NCI-H2029 treated with DMSO at 0.1 percent for 48 hours (cell line): ENCODE results near the gene EIF2D.
"Not testable (repeated sequence)": the region's sequence is repeated elsewhere in the genome, so short reads cannot be mapped to it uniquely, and the experiment has no call there.

Source experiments
- DNase-seq: peaks from one replicate; lab custom pipeline; 2025; lab: John Stamatoyannopoulos, UW

EIF2D gene

GRCh38 chr1:206587904-206588303 lies 24.4 kb downstream of the EIF2D start:
- no peak for DNase-seq

- DNase-seq, result no peak
These were observed 25.5 kb downstream of the EIF2D start for GRCh38 chr1:206586501-206587445.

- DNase-seq, result no peak
These were observed 27.6 kb downstream of the EIF2D start for GRCh38 chr1:206584683-206585082.

GRCh38 chr1:206583707-206584648 lies 28.3 kb downstream of the EIF2D start:
- peak; percentile 51 for DNase-seq

- DNase-seq, result no peak
These were observed 29.1 kb downstream of the EIF2D start for GRCh38 chr1:206582971-206583706.

- DNase-seq, result no peak
These were observed 29.7 kb downstream of the EIF2D start for GRCh38 chr1:206582537-206582936.

GRCh38 chr1:206581571-206581981 lies 30.7 kb downstream of the EIF2D start:
- no peak for DNase-seq

GRCh38 chr1:206581114-206581497 lies 31.2 kb downstream of the EIF2D start:
- DNase-seq, result not testable (repeated sequence)

GRCh38 chr1:206580438-206581113 lies 31.7 kb downstream of the EIF2D start:
- DNase-seq, result no peak

GRCh38 chr1:206579747-206580437 lies 32.4 kb downstream of the EIF2D start:
- DNase-seq, result no peak

- DNase-seq, result no peak
These were observed 33.3 kb downstream of the EIF2D start for GRCh38 chr1:206578978-206579374.

GRCh38 chr1:206578068-206578977 lies 33.9 kb downstream of the EIF2D start:
- no peak for DNase-seq

GRCh38 chr1:206577626-206578025 lies 34.6 kb downstream of the EIF2D start:
- no peak for DNase-seq

- no peak for DNase-seq
These were observed 36.1 kb downstream of the EIF2D start for GRCh38 chr1:206575894-206576737.

GRCh38 chr1:206575165-206575893 lies 36.9 kb downstream of the EIF2D start:
- DNase-seq, result no peak

GRCh38 chr1:206573762-206574161 lies 38.5 kb downstream of the EIF2D start:
- no peak for DNase-seq

- no peak for DNase-seq
These were observed 38.9 kb downstream of the EIF2D start for GRCh38 chr1:206573319-206573718.

GRCh38 chr1:206572835-206573234 lies 39.4 kb downstream of the EIF2D start:
- DNase-seq, result no peak
